WERI-Rb-1 (cell line): ENCODE results near the gene UCK2.

Experiments
- DNase-seq: peaks from one replicate; pipeline ENCODE4 v3.0.0-alpha.2; 2020
- H3K27ac ChIP-seq: fragments of 250-450 bp; sonication (Bioruptor Pico); 2 replicates; pipeline ENCODE4 v1.5.1; 2020; ENCODE audit warnings: mild to moderate bottlenecking, moderate library complexity
- H3K27me3 ChIP-seq: fragments of 250-450 bp; sonication (Bioruptor Pico); 2 replicates; pipeline ENCODE4 v1.5.1; 2021; ENCODE audit warnings: mild to moderate bottlenecking, low read depth, moderate library complexity; ENCODE audit not compliant: insufficient read depth, severe bottlenecking
- H3K36me3 ChIP-seq: fragments of 250-450 bp; sonication (Bioruptor Pico); 2 replicates; pipeline ENCODE4 v1.5.1; 2020; ENCODE audit warnings: mild to moderate bottlenecking, moderate library complexity
- H3K4me3 ChIP-seq: 2 replicates; pipeline ENCODE4 v1.5.1; 2011; ENCODE audit warnings: low read depth, mild to moderate bottlenecking, control low read depth, low read length
- H3K9me3 ChIP-seq: fragments of 250-450 bp; sonication (Bioruptor Pico); 2 replicates; pipeline ENCODE4 v1.5.1; 2021; ENCODE audit warnings: mild to moderate bottlenecking, moderate library complexity; ENCODE audit not compliant: severe bottlenecking
- TF ChIP-seq, protein P1 (sequence below): IDR thresholded peaks from 2 replicates; pipeline ENCODE4 v1.5.1; 2011; ENCODE audit warnings: low read depth, mild to moderate bottlenecking, control low read depth, inconsistent platforms, low read length

The UCK2 gene

DNA sequence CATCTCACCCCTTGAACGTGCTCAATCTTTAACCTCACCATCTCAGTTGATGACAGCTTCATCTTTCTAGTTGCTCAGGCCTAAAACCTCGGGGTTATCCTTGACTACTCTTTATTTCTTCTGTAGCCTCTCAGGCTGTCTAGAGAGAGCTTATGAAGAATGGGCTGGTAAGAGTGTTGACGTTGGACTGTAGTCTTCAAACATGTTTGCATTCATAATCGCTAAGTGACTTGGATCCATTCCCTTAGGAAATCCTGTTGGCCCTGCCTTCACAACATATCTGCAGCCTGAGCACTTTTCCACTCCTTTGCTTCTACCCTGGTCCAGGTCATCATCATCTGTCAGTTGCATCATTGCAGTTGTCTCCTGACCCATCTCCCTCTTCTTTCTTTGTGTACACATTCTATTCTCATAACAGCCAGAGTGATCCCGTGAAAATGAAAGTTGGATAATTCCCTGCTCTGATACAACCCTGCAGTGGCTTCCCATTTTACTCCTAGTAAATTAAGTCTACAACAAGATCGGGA, 10.5 kb downstream of the UCK2 start:
- Histone ChIP-seq H3K36me3 (peaks cover 14% of the 10 kb centered on the region), H3K27ac (no peak overlapping the region), H3K4me3 (no peak overlapping the region), H3K27me3 (no peaks in the 10 kb centered on the region), H3K9me3 (no peaks in the 10 kb centered on the region)
- no peak for DNase-seq
- TF ChIP-seq, protein P1, sequence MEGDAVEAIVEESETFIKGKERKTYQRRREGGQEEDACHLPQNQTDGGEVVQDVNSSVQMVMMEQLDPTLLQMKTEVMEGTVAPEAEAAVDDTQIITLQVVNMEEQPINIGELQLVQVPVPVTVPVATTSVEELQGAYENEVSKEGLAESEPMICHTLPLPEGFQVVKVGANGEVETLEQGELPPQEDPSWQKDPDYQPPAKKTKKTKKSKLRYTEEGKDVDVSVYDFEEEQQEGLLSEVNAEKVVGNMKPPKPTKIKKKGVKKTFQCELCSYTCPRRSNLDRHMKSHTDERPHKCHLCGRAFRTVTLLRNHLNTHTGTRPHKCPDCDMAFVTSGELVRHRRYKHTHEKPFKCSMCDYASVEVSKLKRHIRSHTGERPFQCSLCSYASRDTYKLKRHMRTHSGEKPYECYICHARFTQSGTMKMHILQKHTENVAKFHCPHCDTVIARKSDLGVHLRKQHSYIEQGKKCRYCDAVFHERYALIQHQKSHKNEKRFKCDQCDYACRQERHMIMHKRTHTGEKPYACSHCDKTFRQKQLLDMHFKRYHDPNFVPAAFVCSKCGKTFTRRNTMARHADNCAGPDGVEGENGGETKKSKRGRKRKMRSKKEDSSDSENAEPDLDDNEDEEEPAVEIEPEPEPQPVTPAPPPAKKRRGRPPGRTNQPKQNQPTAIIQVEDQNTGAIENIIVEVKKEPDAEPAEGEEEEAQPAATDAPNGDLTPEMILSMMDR = no peak

DNA sequence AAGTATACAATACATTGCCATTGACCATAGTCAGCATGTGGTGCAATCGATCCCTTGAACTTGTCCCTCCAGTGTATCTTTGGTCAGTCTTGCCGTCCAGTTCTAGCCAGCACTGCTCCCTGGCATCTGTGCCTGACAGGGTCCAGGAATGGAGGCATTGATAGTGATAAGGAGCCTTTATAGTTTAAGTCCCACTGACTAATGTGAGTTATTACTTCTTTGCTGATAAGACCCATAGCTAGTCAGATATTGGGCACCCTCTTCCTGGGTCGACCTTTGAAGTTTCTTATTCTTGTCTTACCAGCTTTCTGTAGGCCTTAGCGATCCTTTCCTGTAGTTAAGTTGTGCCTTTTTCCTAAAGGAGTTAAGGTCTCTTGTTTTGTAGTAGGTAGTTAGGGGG, 13.0 kb downstream of the UCK2 start:
- H3K36me3 ChIP-seq = peaks cover 18% of the 10 kb centered on the region
- H3K4me3 ChIP-seq = no peak overlapping the region
- TF ChIP-seq, protein P1 = no peak
- H3K27me3 ChIP-seq = no peaks in the 10 kb centered on the region
- DNase-seq = no peak
- H3K9me3 ChIP-seq = no peaks in the 10 kb centered on the region
- H3K27ac ChIP-seq = no peak overlapping the region

DNA sequence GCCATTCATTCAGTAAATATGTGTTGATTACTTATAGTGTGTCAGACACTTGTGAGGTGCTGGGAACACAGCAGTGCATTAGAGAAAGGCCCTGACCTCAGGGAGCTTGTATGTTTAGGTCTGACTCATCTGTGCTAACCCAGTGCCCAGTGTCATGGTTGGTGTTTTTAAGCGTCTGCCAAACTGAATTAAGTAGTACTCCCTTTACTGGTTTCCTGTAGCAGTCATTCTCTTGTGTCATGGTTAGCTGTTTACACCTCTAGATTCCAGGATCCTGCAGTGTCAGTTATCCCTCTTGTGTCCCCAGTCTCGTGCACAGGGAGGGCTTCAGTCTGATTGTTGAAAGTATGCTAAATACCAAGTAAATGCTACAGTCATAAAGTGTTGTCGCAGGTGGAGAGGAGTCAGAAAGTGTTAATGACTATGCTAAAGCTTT, 14.2 kb downstream of the UCK2 start:
- TF ChIP-seq, protein P1 = no peak

DNA sequence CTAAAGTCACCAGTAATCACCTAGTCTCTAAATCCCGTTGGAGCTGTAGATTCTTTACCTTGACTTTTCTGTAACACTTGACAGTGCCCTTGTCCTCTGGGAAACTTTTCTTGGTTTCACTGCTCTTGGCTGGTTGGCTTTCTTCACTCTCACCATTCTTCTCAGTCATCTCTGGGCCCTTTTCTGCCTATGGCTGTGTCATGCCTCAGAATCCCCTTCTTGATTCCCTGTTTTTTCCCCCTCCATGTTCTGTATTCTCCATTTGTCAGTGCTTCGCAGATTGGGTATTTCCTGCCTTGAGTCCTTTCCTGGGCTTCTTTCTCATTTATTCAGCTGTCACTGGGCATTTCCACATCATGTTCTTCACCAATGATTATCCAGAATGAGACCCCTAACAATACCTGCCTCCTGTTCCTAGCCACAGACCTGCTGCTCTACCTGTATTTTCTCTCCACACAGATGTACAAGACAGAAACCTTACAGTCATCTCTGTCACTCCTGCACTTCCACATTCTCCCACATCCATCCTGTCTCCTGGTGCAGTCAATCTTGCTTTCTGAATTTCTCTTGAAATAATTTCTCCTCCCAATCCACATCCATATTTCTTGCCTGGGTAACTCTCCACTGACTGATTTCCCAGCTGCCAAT, 14.7 kb downstream of the UCK2 start:
- H3K27ac ChIP-seq = no peak overlapping the region
- peaks cover 9% of the 10 kb centered on the region for H3K36me3 ChIP-seq
- H3K4me3 ChIP-seq = no peak overlapping the region
- H3K9me3 ChIP-seq = no peaks in the 10 kb centered on the region
- TF ChIP-seq, protein P1 = no peak
- no peak for DNase-seq
- H3K27me3 ChIP-seq = no peaks in the 10 kb centered on the region

More for the DNA sequence above, 14.2 kb downstream of the UCK2 start:
- Histone ChIP-seq H3K4me3 (no peak overlapping the region), H3K36me3 (peaks cover 15% of the 10 kb centered on the region), H3K27me3 (no peaks in the 10 kb centered on the region), H3K27ac (no peak overlapping the region), H3K9me3 (no peaks in the 10 kb centered on the region)
- no peak for DNase-seq

DNA sequence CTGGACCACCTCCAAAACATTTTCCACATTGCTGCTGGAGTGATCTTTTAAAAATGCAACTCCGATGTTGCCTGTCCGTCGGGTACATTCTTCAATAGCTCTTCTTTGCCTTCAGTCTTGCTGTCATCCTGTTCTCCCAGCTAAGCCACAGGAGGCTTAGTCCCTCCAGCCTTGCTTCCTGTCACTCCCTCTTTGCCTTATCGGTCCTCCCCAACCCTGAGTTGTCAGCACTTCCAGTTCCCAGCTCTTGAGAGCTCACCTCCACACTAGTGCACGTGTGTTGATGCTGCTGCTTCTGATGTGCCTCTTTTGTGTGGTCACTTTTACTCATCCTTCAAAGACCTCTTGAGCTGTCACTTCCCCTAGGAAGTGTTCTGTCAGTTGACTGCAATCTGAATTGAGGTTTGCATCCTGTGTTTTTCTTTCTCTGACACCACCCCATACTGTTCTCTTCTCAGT, 15.3 kb downstream of the UCK2 start:
- Histone ChIP-seq H3K4me3 (no peak overlapping the region), H3K27me3 (no peaks in the 10 kb centered on the region), H3K27ac (no peak overlapping the region), H3K36me3 (peaks cover 5% of the 10 kb centered on the region), H3K9me3 (no peaks in the 10 kb centered on the region)
- DNase-seq = peak; percentile 29
- TF ChIP-seq, protein P1 = no peak

DNA sequence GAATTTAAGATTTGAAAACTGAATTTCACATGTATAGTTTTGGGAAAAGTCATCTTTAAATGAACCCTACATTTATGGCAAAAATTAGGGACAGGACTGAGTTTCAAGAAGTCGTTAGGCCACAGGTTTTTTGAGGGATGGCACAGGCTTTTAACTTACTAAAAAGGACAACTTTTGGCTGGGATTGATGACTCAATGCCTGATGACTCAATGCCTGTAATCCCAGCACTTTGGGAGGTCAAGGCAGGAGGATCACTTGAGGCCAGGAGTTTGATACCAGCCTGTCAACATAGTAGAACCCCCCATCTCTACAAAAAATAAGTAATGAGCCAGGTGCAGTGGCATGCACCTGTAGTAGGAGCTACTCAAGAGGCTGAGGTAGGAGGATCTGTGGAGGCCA, 15.9 kb downstream of the UCK2 start:
- H3K9me3 ChIP-seq = no peaks in the 10 kb centered on the region
- no peak for DNase-seq
- no peaks in the 10 kb centered on the region for H3K27me3 ChIP-seq
- peaks cover 5% of the 10 kb centered on the region; the same call in 1 of the 2 replicates for H3K36me3 ChIP-seq
- H3K4me3 ChIP-seq = no peak overlapping the region
- no peak overlapping the region for H3K27ac ChIP-seq
- TF ChIP-seq, protein P1 = no peak
